GM06990 (cell line): ENCODE data around the gene ACOT8.

Experiments
- DNase-seq: peaks from one replicate; pipeline ENCODE4 v3.0.0-alpha.2; 2011; ENCODE audit not compliant: insufficient read length; ENCODE audit errors: extremely low read depth
- H3K27me3 ChIP-seq: replicated peaks from 2 replicates; pipeline ENCODE4 v1.6.0; 2011; ENCODE audit warnings: low read length; ENCODE audit not compliant: control insufficient read depth, insufficient read depth
- H3K36me3 ChIP-seq: 2 replicates; pipeline ENCODE4 v1.5.1; 2011; ENCODE audit warnings: low read length; ENCODE audit not compliant: control insufficient read depth, insufficient read depth
- H3K4me3 ChIP-seq: replicated peaks from 2 replicates; pipeline ENCODE4 v1.5.1; 2011; ENCODE audit warnings: low read depth, mild to moderate bottlenecking, control low read depth, low read length
- CTCF ChIP-seq: IDR thresholded peaks from 2 replicates; pipeline ENCODE4 v1.5.1; 2011; ENCODE audit warnings: low read length, control low read depth, mild to moderate bottlenecking, inconsistent platforms; ENCODE audit not compliant: insufficient read depth, poor library complexity, severe bottlenecking

Gene ACOT8

DNA sequence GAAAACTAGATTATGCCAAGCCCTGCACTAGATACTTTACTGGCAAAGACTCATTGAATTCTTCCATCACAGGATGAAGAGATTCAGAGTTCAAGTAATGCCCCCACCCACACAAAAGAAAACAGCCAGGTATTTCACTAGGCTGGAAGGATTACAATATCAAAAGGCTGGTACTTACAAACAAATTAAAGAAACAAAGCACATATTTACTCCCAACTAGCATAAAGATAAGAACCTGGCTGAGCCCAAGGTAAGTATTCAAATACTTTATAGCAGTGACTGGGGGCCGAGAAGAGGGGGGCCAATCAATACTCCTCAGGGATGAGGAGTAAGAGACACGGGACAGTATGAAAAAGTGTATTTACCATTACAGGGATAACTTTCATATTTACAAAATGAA, 3.7 kb downstream of the ACOT8 start:
- Histone ChIP-seq H3K36me3 (peaks cover 11% of the 10 kb centered on the region), H3K4me3 (no peak overlapping the region), H3K27me3 (no peaks in the 10 kb centered on the region)
- no peak for DNase-seq
- no peak for TF ChIP-seq CTCF

- no peaks in the 10 kb centered on the region for H3K27me3 ChIP-seq
- H3K4me3 ChIP-seq = no peak overlapping the region
- no peak for TF ChIP-seq CTCF
- H3K36me3 ChIP-seq = peaks cover 12% of the 10 kb centered on the region
- DNase-seq = no peak
These were observed 4.9 kb downstream of the ACOT8 start for GRCh38 chr20:45852326-45852725.

DNA sequence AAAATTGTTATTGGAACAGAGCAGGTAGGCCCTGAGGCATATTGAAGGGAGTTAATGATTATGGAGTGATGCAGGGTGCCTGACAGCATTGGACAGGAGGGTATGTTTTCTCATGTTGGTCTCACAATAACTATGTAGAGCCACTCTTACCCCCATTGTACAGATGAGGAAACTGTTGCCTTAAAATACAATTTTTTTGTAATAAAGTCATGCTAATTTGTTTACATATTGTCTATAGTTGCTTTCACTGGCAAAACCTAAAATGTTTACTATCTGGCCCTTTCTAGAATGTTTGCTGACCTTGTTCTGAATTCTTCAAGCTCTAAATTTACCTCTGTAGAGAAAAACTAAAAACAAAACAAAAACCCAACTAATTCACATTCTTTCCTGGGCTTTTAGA, 5.7 kb downstream of the ACOT8 start:
- H3K27me3 ChIP-seq = no peaks in the 10 kb centered on the region
- no peak for TF ChIP-seq CTCF
- no peak for DNase-seq
- no peak overlapping the region for H3K4me3 ChIP-seq
- peaks cover 12% of the 10 kb centered on the region for H3K36me3 ChIP-seq

GRCh38 chr20:45850926-45851325, 6.3 kb downstream of the ACOT8 start:
- Histone ChIP-seq H3K27me3 (no peaks in the 10 kb centered on the region), H3K36me3 (peaks cover 12% of the 10 kb centered on the region), H3K4me3 (no peak overlapping the region)
- TF ChIP-seq CTCF = no peak
- DNase-seq = no peak

GRCh38 chr20:45850238-45850637, 7.0 kb downstream of the ACOT8 start:
- no peak for DNase-seq
- TF ChIP-seq CTCF = no peak
- Histone ChIP-seq H3K4me3 (no peak overlapping the region), H3K27me3 (no peaks in the 10 kb centered on the region), H3K36me3 (peaks cover 12% of the 10 kb centered on the region)

- Histone ChIP-seq H3K36me3 (peaks cover 11% of the 10 kb centered on the region), H3K27me3 (no peaks in the 10 kb centered on the region), H3K4me3 (no peak overlapping the region)
- no peak for TF ChIP-seq CTCF
- no peak for DNase-seq
These were observed 8.1 kb downstream of the ACOT8 start for GRCh38 chr20:45848969-45849582.
